H7 (cell line): ENCODE measurements around the gene REEP1. TPM values are rescaled to one million over a fixed set of nuclear protein-coding genes. Genes with fewer than 3 reads are reported as not detected.

Experiments
- DNase-seq: peaks from one replicate; pipeline ENCODE4 v3.0.0; 2012
- H3K27me3 ChIP-seq: 2 replicates; pipeline ENCODE4 v1.6.0; 2011; ENCODE audit warnings: mild to moderate bottlenecking, low read length; ENCODE audit not compliant: control insufficient read depth, insufficient read depth
- H3K36me3 ChIP-seq: replicated peaks from 2 replicates; pipeline ENCODE4 v1.5.1; 2011; ENCODE audit warnings: low read length; ENCODE audit not compliant: control insufficient read depth, insufficient read depth
- H3K4me3 ChIP-seq: 2 replicates; pipeline ENCODE4 v1.5.1; 2011; ENCODE audit warnings: low read depth, mild to moderate bottlenecking, control low read depth, low read length, moderate library complexity; ENCODE audit not compliant: insufficient read depth
- total RNA-seq: library from RNA; depleted of rRNA; stranded (reverse); fragments of >200 nt; shearing (Covaris generic); gene quantifications from 2 replicates; pipeline ENCODE4 v1.2.3, GENCODE V29; 2014

Gene REEP1
- total RNA-seq, 1 experiment from 2014 or later = 0.48 TPM

DNA sequence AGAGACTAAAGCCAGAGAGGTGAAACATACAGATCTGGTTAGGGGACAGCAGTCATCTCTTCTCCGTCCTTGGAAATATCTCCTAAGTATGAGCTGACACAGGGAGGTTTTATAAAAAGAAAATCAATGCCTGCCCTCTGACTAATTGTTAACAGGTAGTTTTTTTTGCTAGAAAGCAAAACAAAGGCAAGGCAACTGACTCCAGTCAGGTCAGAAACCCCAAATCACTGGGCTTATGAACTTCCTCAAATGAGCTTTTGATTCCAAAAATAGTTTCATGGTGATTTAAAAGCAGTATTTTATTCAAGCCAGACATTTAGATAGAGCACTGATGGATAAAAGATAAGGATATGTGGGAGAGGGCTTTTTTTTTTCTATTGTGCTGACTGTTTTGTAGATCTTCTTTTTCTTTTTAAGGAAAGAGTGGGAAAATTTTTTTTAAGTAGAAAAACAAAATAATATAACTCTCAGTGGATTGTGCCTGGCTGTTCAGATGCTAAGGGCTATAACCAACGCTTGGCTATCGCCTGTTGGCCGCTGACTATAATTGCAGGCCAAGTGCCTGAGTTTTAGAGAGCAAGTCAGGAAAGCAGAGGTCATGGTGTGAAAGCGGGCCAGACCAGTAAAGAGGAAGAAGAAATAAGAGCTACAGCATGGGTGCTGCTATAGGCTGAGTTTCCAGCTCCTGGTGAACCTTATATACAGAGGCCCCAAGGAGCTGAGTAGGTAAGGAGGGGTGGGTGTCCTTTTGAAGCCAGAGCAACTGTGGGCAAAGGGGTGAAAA is 93.3 kb downstream of the REEP1 start:
- no peak for DNase-seq
- Histone ChIP-seq H3K4me3 (no peak overlapping the region), H3K27me3 (no peaks in the 10 kb centered on the region), H3K36me3 (no peaks in the 10 kb centered on the region)

DNA sequence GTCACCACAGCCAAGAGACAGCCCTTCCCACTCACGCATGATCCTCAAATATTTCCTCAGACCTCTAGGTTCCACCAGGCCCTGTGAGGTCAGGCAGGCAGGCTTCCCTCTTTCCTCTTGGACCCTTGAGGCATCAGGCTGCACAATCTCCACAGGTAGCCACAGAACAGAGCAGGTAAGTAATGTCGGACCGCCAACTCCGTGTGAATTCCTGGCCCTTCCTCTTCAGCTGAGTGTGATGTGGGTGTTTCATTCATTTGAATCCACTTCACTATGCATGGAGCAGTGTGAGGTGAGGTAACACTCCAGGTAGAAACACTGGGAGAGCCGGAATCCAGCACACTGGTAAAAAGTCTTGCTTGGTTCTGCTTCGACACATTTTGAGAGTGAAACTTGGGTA is 94.2 kb downstream of the REEP1 start:
- DNase-seq = no peak
- no peaks in the 10 kb centered on the region for H3K27me3 ChIP-seq
- no peaks in the 10 kb centered on the region for H3K36me3 ChIP-seq
- H3K4me3 ChIP-seq = no peak overlapping the region

DNA sequence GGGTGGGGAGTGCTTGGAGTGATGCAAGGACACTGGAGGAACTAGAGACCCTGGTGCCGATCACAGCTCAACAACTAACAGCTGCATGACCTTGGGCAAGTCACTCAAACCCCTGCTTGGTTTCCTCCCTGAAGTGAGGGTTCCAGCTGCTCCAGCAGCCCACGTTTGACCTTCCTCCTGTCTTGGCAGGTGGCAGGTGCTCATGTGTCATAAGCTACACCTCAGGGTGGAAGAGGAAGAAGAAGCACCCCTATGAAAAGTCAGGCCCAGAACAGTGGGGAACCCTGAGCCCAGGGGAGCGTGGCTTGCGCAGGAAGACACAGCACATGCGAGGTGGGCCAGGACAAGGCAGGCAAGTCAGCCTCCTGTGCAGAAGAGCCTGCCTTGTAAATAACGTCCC is 95.8 kb downstream of the REEP1 start:
- Histone ChIP-seq H3K4me3 (no peak overlapping the region), H3K27me3 (no peaks in the 10 kb centered on the region), H3K36me3 (no peaks in the 10 kb centered on the region)
- no peak for DNase-seq

DNA sequence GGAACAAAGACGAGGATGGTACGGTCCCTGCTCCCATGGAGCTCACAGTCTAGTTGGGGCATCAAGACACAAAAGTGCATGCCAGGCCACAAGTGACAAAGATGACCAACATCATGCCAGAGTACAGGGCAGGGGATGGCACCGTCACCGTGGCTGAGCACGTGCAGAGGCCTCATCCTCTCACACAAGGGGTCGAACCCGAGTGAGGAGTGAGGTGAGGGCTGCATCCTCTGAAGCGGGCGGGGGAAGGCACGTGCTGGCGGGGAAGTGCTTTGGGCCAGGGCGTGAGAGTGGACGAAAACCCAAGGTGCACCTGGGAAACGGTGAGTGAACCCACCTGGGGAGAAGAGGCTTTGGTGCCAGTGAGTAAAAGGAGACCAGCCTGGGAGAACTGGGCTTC is 97.2 kb downstream of the REEP1 start:
- Histone ChIP-seq H3K4me3 (no peak overlapping the region), H3K27me3 (no peaks in the 10 kb centered on the region), H3K36me3 (no peaks in the 10 kb centered on the region)
- DNase-seq = no peak

DNA sequence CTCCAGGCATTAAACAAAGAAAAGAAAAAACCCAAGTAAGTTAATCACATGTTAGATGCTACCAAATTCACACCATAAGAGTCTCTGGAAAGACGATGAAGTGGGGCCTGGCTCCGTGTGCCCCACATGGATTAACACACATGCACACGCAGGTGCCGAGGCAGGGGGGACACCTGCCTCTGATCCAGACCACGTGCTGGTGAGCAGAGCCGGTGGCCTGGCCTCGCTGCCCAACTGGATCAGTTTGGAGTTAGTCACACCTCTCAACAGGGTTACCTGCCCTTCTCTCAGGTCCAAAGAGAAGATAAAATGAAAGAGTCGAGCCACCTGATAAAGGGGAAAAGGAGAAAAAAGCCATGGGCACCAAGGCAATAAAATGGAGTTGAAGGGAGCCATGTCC is 97.7 kb downstream of the REEP1 start:
- DNase-seq = no peak
- H3K36me3 ChIP-seq = no peaks in the 10 kb centered on the region
- no peaks in the 10 kb centered on the region for H3K27me3 ChIP-seq
- H3K4me3 ChIP-seq = no peak overlapping the region

DNA sequence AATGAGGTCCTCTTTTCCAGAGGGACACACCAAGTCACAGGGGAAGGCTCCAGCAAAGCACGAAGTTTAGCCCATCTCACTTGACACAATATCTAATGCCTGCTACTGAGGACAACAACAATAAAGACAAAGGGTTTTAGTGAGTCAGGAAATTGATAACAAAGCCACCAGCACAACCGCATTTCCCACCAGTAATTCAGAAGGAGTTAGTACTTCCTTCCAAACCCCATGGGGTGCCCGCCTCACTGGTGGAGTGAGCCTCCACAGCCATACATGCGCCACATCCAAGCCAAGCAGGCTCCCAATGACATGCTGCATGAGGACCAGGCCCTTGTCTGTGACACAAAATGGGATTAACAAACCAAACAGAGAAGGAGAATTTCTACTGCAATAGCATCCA is 98.1 kb downstream of the REEP1 start:
- no peak for DNase-seq
- Histone ChIP-seq H3K4me3 (no peak overlapping the region), H3K27me3 (no peaks in the 10 kb centered on the region), H3K36me3 (no peaks in the 10 kb centered on the region)

DNA sequence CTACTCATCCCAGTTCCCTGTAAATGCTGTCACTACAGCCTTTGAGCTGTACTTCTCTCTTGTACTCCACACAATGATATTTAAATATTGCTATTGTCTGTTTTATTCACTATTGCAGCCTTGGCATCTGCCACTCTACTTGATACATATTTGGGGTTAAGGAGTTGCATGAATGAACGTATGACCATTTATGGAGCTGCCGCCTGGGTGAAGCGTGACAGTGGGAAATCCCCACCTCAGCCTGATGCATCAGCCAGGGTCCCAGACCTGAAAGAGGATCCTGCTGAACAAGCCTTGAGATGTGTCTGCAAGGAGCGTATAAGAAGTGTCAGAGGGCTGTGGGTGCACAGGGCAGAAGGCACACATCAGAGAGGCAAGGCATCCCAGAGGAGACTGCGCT is 99.1 kb downstream of the REEP1 start:
- no peaks in the 10 kb centered on the region for H3K27me3 ChIP-seq
- no peak for DNase-seq
- no peak overlapping the region for H3K4me3 ChIP-seq
- H3K36me3 ChIP-seq = no peaks in the 10 kb centered on the region

DNA sequence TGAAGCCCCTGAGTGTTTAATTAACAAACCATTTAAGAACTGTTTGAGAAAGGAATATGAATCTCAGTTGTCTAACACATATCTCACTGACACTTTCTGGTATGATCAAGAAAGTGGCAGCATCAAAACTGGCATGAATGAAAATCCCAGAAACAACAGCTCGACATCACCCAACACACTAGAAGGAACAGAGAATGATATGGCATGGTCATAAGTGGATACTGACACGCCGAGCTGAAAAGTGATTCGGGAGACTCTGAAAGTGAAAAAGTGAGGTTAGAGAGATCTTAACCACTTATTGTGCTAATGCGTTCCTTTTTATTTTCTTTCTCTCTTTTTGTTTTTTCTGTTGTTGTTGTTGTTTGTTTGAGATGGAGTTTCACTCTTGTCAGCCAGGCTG is 100.3 kb downstream of the REEP1 start:
- DNase-seq = no peak
- H3K4me3 ChIP-seq = no peak overlapping the region
- no peaks in the 10 kb centered on the region for H3K36me3 ChIP-seq
- no peaks in the 10 kb centered on the region for H3K27me3 ChIP-seq

DNA sequence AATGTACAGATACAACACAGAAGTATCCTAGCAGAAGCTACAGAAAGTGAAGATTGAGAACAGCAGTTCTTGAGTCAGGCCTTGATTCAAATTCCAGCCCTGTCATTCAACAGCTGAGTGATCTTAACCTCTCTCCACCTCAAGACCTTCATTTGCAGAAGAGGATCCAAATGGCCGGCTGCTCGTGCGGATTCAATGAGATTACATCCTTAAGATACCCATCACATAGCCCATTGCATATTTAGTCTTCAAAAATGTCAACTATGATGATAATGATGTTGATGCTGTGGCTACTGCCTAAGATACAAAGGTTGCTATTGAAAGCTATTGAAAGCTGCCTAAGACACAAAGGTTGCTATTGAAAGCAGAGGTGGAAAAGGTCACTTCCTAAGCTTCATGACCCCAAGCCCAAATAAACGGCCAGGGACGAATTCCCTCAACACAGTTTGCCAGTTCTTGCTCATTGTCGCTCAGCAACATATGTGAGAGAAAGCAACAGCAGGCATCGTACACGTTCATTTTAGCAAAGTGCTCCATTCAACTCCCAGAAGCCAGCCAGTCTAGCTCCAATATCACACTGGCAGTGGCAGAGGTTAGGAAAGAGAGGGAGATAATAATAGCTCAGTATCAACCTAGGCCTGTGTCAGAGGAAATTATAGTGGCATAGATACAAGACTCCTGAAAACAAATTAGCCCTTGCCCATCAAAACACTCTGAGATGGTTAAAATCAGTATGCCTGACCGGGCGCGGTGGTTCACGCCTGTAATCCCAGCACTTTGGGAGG is 102.0 kb downstream of the REEP1 start:
- no peak for DNase-seq
- H3K36me3 ChIP-seq = no peaks in the 10 kb centered on the region
- no peaks in the 10 kb centered on the region for H3K27me3 ChIP-seq
- no peak overlapping the region for H3K4me3 ChIP-seq

DNA sequence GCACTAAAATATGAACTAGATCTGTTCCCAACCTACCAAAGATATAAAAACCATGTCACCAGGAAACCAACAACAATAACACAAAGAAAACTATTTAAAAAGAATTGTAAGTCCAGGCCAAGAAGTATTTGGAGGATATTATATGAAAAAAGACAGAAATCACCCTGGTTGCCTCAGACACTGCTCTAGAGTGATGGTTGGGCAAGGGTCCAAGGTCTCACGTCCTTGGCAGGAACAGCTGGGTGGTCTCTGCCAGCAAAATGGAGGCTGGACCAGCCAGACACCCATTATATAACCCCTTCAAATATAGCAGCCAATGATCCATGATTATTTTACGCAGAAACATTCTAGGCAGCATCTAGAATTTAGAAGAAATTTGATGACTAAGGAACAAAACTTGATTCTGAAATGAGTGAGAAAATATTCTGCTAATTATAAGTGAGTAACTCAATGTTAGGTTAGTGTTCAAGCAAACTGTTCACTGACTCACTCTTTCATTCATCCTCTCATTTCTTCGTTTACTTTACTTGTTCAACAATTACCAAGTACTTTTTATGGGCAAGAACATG is 102.8 kb downstream of the REEP1 start:
- Histone ChIP-seq H3K27me3 (no peaks in the 10 kb centered on the region), H3K4me3 (no peak overlapping the region), H3K36me3 (no peaks in the 10 kb centered on the region)
- no peak for DNase-seq

DNA sequence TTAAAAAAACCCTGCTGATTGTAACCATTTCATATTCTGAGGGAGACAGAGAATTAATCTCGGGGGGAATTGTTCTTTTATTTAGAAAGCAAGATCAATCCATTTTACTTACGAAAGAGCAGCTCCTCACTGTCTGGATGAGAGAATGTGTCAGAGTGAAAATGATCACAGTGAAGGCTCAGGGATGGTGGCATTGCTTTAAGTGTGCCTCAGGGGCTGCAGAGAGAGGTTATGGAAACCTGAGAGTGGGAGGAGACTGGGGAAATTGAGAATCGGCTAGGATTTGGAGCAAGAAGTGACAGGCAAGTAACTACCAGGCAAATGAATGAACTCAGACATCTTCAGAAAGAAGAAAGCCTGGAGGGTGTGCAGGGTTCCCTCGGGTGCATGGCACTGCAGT is 104.0 kb downstream of the REEP1 start:
- H3K36me3 ChIP-seq = no peaks in the 10 kb centered on the region
- H3K27me3 ChIP-seq = no peaks in the 10 kb centered on the region
- DNase-seq = no peak
- H3K4me3 ChIP-seq = no peak overlapping the region

DNA sequence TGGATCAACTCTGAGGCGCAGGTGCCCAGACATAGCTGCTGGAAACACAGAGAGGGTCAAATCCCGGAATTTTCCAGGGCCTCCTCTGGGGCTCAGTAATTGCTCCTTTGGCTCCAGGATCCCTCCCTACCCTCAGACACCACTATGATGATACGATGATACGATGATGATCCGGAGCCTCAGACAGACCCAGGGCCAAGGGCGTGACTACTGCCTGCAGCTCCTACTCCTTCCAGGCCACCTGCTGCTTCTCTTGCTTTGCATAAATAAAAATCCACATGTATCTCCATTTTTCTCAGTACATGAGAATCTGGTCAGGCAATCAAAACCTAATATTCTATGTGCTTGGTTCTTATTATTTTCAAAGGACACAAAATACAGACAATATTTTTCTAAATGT is 104.5 kb downstream of the REEP1 start:
- Histone ChIP-seq H3K27me3 (no peaks in the 10 kb centered on the region), H3K4me3 (no peak overlapping the region), H3K36me3 (no peaks in the 10 kb centered on the region)
- DNase-seq = no peak

DNA sequence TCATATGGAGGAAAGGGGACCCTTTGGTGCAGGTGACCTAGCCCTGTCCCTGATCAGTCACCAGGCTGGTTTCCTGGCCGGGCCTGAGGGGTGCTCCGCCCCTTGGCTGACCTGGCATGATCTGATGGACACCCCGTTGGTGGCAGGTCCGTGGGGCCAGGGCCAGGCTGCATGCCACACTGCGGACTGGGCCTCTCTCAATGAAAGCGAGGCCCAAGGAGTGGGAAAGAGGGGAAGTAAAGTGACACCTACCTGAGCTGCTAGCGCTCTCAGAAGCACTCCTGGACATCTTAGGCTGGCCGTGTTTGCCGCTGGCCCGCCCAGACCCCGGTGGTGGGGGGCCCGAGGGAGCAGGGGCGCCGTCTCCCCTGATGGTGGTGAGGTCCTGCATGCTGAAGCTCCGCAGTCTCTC is 105.0 kb downstream of the REEP1 start:
- Histone ChIP-seq H3K27me3 (no peaks in the 10 kb centered on the region), H3K4me3 (no peak overlapping the region), H3K36me3 (no peaks in the 10 kb centered on the region)
- DNase-seq = no peak

DNA sequence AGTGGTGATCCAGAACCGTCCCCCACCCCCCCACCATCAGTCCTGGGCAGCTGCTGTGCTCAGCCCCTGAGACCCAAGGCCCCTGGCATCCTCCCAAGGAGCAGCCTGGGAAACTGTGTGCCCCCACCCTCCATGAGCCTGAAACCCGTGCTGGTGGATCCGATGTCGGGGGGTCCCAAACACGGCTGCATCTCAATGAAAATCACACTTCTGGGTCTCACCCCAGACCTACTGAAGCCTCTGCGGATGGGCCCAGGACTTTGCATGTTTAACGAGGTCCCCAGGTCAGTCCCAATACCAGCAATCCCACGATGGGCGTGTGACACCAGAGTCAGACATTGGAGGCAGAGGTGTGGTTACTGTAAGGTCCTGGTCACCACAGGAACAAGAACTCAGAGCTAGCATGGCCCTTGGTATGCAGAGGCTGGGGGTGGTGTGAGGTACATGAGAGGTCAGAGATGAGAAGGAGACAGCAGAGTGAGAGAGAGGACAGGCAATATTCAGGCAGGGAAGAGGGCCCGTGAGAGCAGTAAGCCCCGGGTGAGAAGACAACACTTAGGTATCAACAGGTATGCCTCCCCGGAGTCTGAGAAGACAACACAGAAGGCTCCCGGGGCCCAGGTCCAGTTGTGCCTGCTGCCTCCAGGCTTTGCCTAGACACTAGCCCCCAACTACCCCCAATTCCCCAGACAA is 105.6 kb downstream of the REEP1 start:
- no peak for DNase-seq
- Histone ChIP-seq H3K36me3 (no peaks in the 10 kb centered on the region), H3K4me3 (no peak overlapping the region), H3K27me3 (no peaks in the 10 kb centered on the region)

DNA sequence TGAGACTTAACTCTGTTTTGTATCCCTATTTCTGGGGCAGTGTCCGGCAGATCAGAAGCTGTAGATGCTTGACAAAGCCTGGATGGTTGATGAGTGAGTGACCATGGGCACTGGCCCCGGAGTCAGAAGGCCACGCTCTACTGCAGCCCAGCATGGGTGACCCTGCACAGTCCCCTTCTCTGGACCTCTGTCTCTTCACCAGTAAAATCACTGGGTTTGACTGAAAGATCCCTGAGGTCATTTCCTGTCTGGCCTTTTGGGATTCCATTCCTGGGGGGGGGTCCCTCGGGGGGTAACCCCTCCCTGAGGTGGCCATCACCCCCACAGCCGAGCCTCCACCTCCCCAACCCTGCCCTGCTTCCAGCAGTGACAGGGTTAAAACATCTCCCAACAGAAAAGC is 106.5 kb downstream of the REEP1 start:
- Histone ChIP-seq H3K36me3 (no peaks in the 10 kb centered on the region), H3K4me3 (no peak overlapping the region), H3K27me3 (no peaks in the 10 kb centered on the region)
- no peak for DNase-seq
